NB4 (cell line): ENCODE measurements around the gene TLX2.

ENCODE experiments used
- DNase-seq: peaks from one replicate; pipeline ENCODE4 v3.0.0; 2010; ENCODE audit warnings: low read depth
- H3K4me3 ChIP-seq: one replicate; pipeline ENCODE4 v1.5.1; 2011; ENCODE audit warnings: mild to moderate bottlenecking, low read depth, low read length, moderate library complexity
- CTCF ChIP-seq: IDR thresholded peaks from one replicate; pipeline ENCODE4 v1.5.1; 2012; ENCODE audit warnings: low read depth, low read length
- MAX ChIP-seq: IDR thresholded peaks from 2 replicates; pipeline ENCODE4 v1.6.1; 2011; ENCODE audit warnings: low read depth, low read length
- MYC ChIP-seq: IDR thresholded peaks from 2 replicates; pipeline ENCODE4 v1.6.1; 2011; ENCODE audit warnings: low read depth, low read length
- POLR2A ChIP-seq: IDR thresholded peaks from 2 replicates; pipeline ENCODE4 v1.6.1; 2011; ENCODE audit warnings: mild to moderate bottlenecking; ENCODE audit not compliant: insufficient read length; ENCODE audit errors: extremely low read depth

Gene TLX2

GRCh38 chr2:74510272-74510671 is 4.0 kb upstream of the TLX2 start:
- TF ChIP-seq MAX (no peak), CTCF (no peak), MYC (no peak), POLR2A (no peak)
- no peak for DNase-seq
- H3K4me3 ChIP-seq = no peak overlapping the region

- no peak for TF ChIP-seq MYC
- DNase-seq = no peak
- no peak overlapping the region for H3K4me3 ChIP-seq
These were observed 2.9 kb upstream of the TLX2 start for GRCh38 chr2:74511104-74511989.

GRCh38 chr2:74512744-74513604 is 1.3 kb upstream of the TLX2 start:
- no peak for DNase-seq
- TF ChIP-seq MYC (no peak), MAX (no peak), POLR2A (no peak), CTCF (no peak)

GRCh38 chr2:74513605-74514367 is 464 bp upstream of the TLX2 start:
- H3K4me3 ChIP-seq = no peak overlapping the region
- DNase-seq = no peak
- TF ChIP-seq CTCF = no peak
- no peak for TF ChIP-seq POLR2A
- TF ChIP-seq MAX = no peak
- TF ChIP-seq MYC = no peak

More at GRCh38 chr2:74512744-74513604, 1.3 kb upstream of the TLX2 start:
- H3K4me3 ChIP-seq = no peak overlapping the region

GRCh38 chr2:74515271-74515980 is 1.2 kb downstream of the TLX2 start:
- TF ChIP-seq CTCF (no peak), POLR2A (no peak), MYC (no peak), MAX (no peak)
- no peak for DNase-seq
- no peak overlapping the region for H3K4me3 ChIP-seq
